ENCODE measurements around the gene PROX1. TPM values are rescaled to one million over a fixed set of nuclear protein-coding genes. Genes with fewer than 3 reads are reported as not detected.

Gene PROX1
- total RNA-seq, 2 experiments from 2014 or later: 0.09 TPM; not detected in 1

DNA sequence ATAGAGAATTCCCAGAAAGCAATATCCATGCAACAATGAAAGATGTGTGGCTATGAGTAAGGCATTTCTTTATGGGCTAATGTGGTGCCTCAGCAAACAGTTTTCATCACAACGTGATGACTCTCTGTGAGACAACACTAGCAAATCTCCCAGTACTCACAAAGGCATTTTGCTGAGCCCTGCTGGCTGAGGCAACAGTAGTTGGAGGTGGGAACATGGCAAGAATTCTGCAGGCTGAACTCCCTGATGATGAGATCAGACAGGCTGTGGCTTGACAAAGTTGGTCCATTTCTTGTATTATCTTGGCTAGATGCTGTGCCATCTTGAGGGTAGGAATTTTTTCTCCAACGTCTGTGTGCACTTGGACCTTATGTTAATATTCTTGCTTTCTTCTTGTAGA, 24.6 kb downstream of the PROX1 start:
- ATAC-seq: no peak
- no peaks in the 10 kb centered on the region for H3K36me3 Mint-ChIP-seq (ENCODE audit: low read depth)
- no peaks in the 10 kb centered on the region for H3K27me3 Mint-ChIP-seq
- POLR2A ChIA-PET: no interaction called here
- intact Hi-C loops (cut with micrococcal nuclease): no loop called here
- DNase-seq: no peak
- CTCF ChIA-PET: interaction anchor here (0.8 kb wide), 1 partner anchor 9 kb away, joined by 4 read pairs; no protein-coding TSS in a partner anchor
- no peak overlapping the region for H3K4me3 Mint-ChIP-seq
- no peaks in the 10 kb centered on the region for H3K4me1 Mint-ChIP-seq (ENCODE audit: low read depth)
- TF ChIP-seq, protein P1, sequence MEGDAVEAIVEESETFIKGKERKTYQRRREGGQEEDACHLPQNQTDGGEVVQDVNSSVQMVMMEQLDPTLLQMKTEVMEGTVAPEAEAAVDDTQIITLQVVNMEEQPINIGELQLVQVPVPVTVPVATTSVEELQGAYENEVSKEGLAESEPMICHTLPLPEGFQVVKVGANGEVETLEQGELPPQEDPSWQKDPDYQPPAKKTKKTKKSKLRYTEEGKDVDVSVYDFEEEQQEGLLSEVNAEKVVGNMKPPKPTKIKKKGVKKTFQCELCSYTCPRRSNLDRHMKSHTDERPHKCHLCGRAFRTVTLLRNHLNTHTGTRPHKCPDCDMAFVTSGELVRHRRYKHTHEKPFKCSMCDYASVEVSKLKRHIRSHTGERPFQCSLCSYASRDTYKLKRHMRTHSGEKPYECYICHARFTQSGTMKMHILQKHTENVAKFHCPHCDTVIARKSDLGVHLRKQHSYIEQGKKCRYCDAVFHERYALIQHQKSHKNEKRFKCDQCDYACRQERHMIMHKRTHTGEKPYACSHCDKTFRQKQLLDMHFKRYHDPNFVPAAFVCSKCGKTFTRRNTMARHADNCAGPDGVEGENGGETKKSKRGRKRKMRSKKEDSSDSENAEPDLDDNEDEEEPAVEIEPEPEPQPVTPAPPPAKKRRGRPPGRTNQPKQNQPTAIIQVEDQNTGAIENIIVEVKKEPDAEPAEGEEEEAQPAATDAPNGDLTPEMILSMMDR (IDR thresholded peaks at IDR 0.05): no peak
- no peak overlapping the region for H3K27ac Mint-ChIP-seq
- no peaks in the 10 kb centered on the region for H3K9me3 Mint-ChIP-seq

DNA sequence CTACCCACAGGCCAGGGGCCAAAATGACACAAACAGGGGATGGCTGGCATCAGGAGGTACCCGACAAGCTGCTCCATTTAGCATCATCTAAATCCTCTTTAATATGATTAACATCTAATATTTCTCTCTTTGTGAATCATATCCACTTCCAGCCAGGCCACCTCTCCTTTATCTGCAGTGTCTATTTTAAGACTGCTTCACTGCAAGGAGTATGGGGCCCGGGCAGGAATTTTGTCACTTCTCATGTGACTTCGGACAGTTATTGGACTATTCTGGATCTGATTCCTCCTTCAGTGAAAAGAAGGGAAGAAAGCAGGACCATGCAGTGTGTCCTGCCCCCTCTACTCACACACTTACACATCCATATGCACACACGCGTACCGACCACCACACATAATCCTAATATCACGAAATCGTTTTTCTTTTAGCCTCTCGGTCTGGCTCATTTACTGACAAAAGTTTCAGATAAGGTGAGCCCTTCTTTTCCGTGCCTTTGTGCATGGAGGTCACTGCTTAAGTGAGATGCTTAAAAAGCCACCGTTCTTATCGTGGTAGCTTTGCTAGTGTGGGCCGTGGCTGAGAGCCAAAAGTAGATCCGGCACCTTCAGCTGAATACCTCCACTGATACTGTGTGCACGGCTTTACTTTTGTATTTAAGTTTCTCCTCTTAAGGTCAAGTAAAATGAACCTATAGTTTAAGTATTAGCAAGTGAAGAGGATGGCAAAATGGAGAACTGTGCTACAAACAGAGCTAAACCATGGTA, 26.0 kb downstream of the PROX1 start:
- no peak for ATAC-seq
- no peak overlapping the region for H3K4me3 Mint-ChIP-seq
- TF ChIP-seq, protein P1 (IDR thresholded peaks at IDR 0.05): no peak
- H3K27me3 Mint-ChIP-seq: no peaks in the 10 kb centered on the region
- no peak overlapping the region for H3K27ac Mint-ChIP-seq
- CTCF ChIA-PET: no interaction called here
- H3K4me1 Mint-ChIP-seq (ENCODE audit: low read depth): no peaks in the 10 kb centered on the region
- H3K9me3 Mint-ChIP-seq: no peaks in the 10 kb centered on the region
- intact Hi-C loops (cut with micrococcal nuclease): no loop called here
- no peaks in the 10 kb centered on the region for H3K36me3 Mint-ChIP-seq (ENCODE audit: low read depth)
- POLR2A ChIA-PET: no interaction called here
- DNase-seq: no peak

DNA sequence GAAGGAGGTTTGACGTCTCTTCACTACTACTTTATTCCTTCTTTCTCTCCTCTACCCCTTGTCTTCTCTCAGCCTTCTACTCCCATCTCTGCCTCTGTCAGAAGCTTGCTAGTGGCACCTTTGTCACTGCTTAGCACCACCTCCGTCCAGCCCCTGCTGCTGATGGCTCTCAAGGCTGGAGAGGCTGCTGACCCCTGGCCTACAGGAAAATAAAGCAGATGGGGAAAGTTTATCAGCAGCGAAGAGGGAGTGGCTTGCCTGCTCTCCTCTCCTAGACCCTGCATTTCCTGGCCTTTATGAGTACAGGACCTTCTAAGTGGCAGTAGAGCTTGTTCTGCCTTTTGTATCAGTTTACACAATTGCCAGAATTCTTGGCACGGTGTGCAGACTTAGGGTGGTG, 27.0 kb downstream of the PROX1 start:
- ChIA-PET POLR2A (no interaction called here), CTCF (no interaction called here)
- Mint-ChIP-seq H3K9me3 (no peaks in the 10 kb centered on the region), H3K27ac (no peak overlapping the region), H3K4me3 (no peak overlapping the region), H3K36me3 (ENCODE audit: low read depth) (no peaks in the 10 kb centered on the region), H3K4me1 (ENCODE audit: low read depth) (no peaks in the 10 kb centered on the region), H3K27me3 (no peaks in the 10 kb centered on the region)
- no peak for DNase-seq
- intact Hi-C loops (cut with micrococcal nuclease): no loop called here
- ATAC-seq: no peak
- TF ChIP-seq, protein P1 (IDR thresholded peaks at IDR 0.05): no peak

DNA sequence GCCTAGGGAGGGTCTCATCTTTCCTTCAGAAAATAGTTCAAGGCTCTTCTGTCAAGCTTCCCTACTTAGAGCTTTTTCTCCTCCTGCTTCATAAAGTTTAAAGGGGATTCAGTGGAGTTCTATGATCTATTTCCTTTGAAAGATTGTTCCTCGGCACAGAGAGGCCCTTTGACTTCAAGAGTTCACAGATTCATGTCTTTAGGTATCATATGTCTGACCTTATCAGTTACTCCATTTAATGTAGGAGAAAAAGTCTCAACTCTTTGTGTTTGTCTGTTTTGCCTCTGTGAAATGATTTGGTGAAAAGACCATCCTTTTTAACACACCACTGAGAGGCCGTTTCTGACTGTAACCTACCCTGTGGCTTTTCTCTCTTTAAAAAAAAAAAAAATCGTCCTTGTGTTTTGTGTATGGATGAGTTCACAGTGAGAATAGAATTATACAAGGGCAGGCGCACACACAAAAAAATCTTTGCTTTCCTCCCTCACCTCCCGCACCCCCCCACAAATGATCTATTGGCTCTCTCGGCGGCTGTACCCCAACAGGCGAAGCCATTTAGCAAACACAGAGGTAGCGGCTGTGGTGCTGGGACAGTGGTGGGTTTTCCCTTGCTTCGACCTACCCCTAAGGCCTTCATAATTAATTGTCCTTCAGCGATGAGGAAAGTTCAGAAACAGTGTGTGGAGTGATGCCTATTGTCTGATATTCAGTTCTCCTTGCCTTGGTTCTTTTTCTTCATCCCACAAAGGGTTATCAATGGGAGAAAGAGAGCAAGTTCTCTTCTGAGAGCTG, 29.6 kb downstream of the PROX1 start:
- Mint-ChIP-seq H3K36me3 (ENCODE audit: low read depth) (no peaks in the 10 kb centered on the region), H3K4me3 (no peak overlapping the region), H3K4me1 (ENCODE audit: low read depth) (no peaks in the 10 kb centered on the region), H3K9me3 (no peaks in the 10 kb centered on the region), H3K27me3 (no peaks in the 10 kb centered on the region), H3K27ac (no peak overlapping the region)
- DNase-seq (no peak), ATAC-seq (no peak)
- CTCF ChIA-PET: no interaction called here
- intact Hi-C loops (cut with micrococcal nuclease): no loop called here
- POLR2A ChIA-PET: no interaction called here
- TF ChIP-seq, protein P1 (IDR thresholded peaks at IDR 0.05): no peak
